ENCODE results near the gene RWDD1. TPM values are rescaled to one million over a fixed set of nuclear protein-coding genes. Genes with fewer than 3 reads are reported as not detected.

Gene RWDD1
- total and polyA plus RNA-seq, 2 of the 13 experiments (the other 11 are each of a cell fraction or from before 2014, with no cell fraction given): 27.4 to 67.1 TPM

DNA sequence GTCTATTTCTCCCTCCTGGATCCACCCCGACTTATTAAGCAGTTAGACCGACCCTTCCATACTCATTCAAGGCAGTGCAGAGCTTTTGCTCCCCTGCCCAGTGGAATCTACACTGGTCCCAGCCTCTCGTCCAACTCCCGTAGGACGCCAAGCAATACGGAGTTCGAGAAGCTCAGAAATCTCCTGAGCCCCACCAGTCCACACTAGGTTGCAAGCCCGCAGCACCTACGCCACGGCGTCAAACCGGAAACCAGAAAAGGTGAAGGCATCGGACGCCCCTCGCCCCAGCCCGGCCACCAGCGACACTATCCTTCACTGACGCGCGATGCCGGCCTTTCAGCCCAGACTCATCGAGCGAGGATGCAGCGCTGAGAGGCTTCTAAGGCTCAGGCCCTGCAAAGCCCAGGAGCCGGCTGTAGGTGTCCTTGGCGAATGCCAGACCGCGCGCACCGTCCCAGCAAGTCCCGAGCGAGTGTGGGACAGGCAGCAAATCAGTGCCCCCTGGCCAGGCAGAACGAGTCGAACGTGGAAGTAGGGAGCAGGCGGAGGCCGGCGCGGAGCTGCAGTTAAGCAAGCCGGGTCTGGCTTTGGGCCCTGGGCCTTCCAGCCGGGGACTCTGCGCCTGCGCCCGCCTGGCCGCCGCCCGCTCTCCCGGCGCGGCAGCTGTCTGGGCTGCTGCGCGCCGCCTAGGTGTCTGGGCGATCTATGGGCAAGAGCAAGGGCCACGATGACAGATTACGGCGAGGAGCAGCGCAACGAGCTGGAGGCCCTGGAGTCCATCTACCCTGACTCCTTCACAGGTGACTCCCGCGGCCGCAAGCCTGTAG is at the start of gene RWDD1 (continued):
- TF ChIP-seq ETV5 (CRISPR knock-in tag; IDR thresholded peaks at IDR 0.05; ENCODE audit: borderline replicate concordance): peak; percentile 82
- peak; percentile 90 for TF ChIP-seq ZBTB38 (CRISPR knock-in tag; IDR thresholded peaks at IDR 0.05)
- peak; percentile 33 for TF ChIP-seq BRD4 (CRISPR knock-in tag; IDR thresholded peaks at IDR 0.05)
- peak; percentile 56; the same call in 1 of the 2 replicates for TF ChIP-seq ZBTB8A (CRISPR knock-in tag; IDR thresholded peaks at IDR 0.05; ENCODE audit: borderline replicate concordance, low read depth)
- no peak for TF ChIP-seq RBM22 (optimal IDR thresholded peaks at IDR 0.05; ENCODE audit: low read length)
- peak; percentile 77 for TF ChIP-seq ZNF143 (CRISPR knock-in tag; IDR thresholded peaks at IDR 0.05)
- no peak for TF ChIP-seq ZNF850 (CRISPR knock-in tag; conservative IDR thresholded peaks at IDR 0.05)
- TF ChIP-seq HNF4A (CRISPR knock-in tag; IDR thresholded peaks at IDR 0.05): peak; percentile 31
- TF ChIP-seq ZNF772 (CRISPR knock-in tag; IDR thresholded peaks at IDR 0.05): peak; percentile 78; the same call in 1 of the 2 replicates
- TF ChIP-seq MEIS2 (CRISPR knock-in tag; IDR thresholded peaks at IDR 0.05): peak; percentile 61; the same call in 1 of the 2 replicates
- TF ChIP-seq FOSL1 (CRISPR knock-in tag; IDR thresholded peaks at IDR 0.05; ENCODE audit: borderline replicate concordance): no peak
- TF ChIP-seq ZNF264 (CRISPR knock-in tag; IDR thresholded peaks at IDR 0.05): peak; percentile 85
- TF ChIP-seq, protein P1, sequence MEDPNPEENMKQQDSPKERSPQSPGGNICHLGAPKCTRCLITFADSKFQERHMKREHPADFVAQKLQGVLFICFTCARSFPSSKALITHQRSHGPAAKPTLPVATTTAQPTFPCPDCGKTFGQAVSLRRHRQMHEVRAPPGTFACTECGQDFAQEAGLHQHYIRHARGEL (CRISPR knock-in tag; IDR thresholded peaks at IDR 0.05): no peak; the same call in 1 of the 2 replicates
- TF ChIP-seq ARNT2 (CRISPR knock-in tag; IDR thresholded peaks at IDR 0.05; ENCODE audit: low read depth): peak; percentile 91
- TF ChIP-seq, protein P2, sequence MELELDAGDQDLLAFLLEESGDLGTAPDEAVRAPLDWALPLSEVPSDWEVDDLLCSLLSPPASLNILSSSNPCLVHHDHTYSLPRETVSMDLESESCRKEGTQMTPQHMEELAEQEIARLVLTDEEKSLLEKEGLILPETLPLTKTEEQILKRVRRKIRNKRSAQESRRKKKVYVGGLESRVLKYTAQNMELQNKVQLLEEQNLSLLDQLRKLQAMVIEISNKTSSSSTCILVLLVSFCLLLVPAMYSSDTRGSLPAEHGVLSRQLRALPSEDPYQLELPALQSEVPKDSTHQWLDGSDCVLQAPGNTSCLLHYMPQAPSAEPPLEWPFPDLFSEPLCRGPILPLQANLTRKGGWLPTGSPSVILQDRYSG (CRISPR knock-in tag; IDR thresholded peaks at IDR 0.05): peak; percentile 94; the same call in 1 of the 2 replicates
- TF ChIP-seq SSRP1 (CRISPR knock-in tag; IDR thresholded peaks at IDR 0.05): peak; percentile 52; the same call in 1 of the 2 replicates
- TF ChIP-seq, protein P3, sequence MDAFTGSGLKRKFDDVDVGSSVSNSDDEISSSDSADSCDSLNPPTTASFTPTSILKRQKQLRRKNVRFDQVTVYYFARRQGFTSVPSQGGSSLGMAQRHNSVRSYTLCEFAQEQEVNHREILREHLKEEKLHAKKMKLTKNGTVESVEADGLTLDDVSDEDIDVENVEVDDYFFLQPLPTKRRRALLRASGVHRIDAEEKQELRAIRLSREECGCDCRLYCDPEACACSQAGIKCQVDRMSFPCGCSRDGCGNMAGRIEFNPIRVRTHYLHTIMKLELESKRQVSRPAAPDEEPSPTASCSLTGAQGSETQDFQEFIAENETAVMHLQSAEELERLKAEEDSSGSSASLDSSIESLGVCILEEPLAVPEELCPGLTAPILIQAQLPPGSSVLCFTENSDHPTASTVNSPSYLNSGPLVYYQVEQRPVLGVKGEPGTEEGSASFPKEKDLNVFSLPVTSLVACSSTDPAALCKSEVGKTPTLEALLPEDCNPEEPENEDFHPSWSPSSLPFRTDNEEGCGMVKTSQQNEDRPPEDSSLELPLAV (CRISPR knock-in tag; conservative IDR thresholded peaks at IDR 0.05; ENCODE audit: low read depth): no peak
- TF ChIP-seq ZNF660 (CRISPR knock-in tag; IDR thresholded peaks at IDR 0.05; ENCODE audit: borderline replicate concordance, low read depth): 0 out of 2 replicates have a peak, but pooled peaks have one; percentile 37
- peak; percentile 61; the same call in 1 of the 2 replicates for TF ChIP-seq PAWR (CRISPR knock-in tag; IDR thresholded peaks at IDR 0.05; ENCODE audit: borderline replicate concordance)
- TF ChIP-seq NFKB2 (CRISPR knock-in tag; IDR thresholded peaks at IDR 0.05; ENCODE audit: borderline replicate concordance): peak; percentile 93; the same call in 1 of the 2 replicates
- TF ChIP-seq ZSCAN20 (CRISPR knock-in tag; IDR thresholded peaks at IDR 0.05; ENCODE audit: borderline replicate concordance): peak; percentile 57; the same call in 1 of the 2 replicates
- peak; percentile 65 for TF ChIP-seq ZNF891 (CRISPR knock-in tag; IDR thresholded peaks at IDR 0.05)
- no peak for TF ChIP-seq NR2F6 (IDR thresholded peaks at IDR 0.05)
- peak; percentile 55 for TF ChIP-seq NR2F6 (CRISPR knock-in tag; IDR thresholded peaks at IDR 0.05)
- no peak for TF ChIP-seq GPN1 (CRISPR knock-in tag; IDR thresholded peaks at IDR 0.05; ENCODE audit: borderline replicate concordance)
- TF ChIP-seq KMT2B (CRISPR knock-in tag; IDR thresholded peaks at IDR 0.05): peak; percentile 100
- no peak for TF ChIP-seq ATF7 (IDR thresholded peaks at IDR 0.05)
- TF ChIP-seq ATF7 (CRISPR knock-in tag; IDR thresholded peaks at IDR 0.05): peak; percentile 66; the same call in 1 of the 2 replicates
- no peak for TF ChIP-seq ZNF468 (CRISPR knock-in tag; IDR thresholded peaks at IDR 0.05)

All from HepG2 (cell line).